Activated T-helper 1 cell treated with anti-CD3 and anti-CD28 coated beads, Interleukin-12 subunit alpha, Interleukin-12 subunit beta, Interleukin-2, Interleukin-4 antibody, amounts not matched to agents 30 ng/mL and 10 ng/mL and 1 ng/mL, durations not matched to agents 14 hours and 24 hours and 36 hours (primary cell): Measurements from ENCODE around the gene THSD7A. TPM values are rescaled to one million over a fixed set of nuclear protein-coding genes. Genes with fewer than 3 reads are reported as not detected.

Experiments used
- DNase-seq: peaks from one replicate; pipeline ENCODE4 v3.0.0; 2021; ENCODE audit warnings: low spot score
- H3K27ac Mint-ChIP-seq: one replicate; pipeline ENCODE4 v1.8.0; 2021; ENCODE audit warnings: mild to moderate bottlenecking, mixed read lengths
- H3K27me3 Mint-ChIP-seq: one replicate; pipeline ENCODE4 v1.8.0; 2022; ENCODE audit warnings: mild to moderate bottlenecking, moderate library complexity, mixed read lengths; ENCODE audit not compliant: insufficient read depth
- H3K36me3 Mint-ChIP-seq: one replicate; pipeline ENCODE4 v1.8.0; 2021; ENCODE audit warnings: low read depth, mixed read lengths
- H3K4me1 Mint-ChIP-seq: one replicate; pipeline ENCODE4 v1.8.0; 2021; ENCODE audit warnings: low read depth, mixed read lengths
- H3K4me3 Mint-ChIP-seq: one replicate; pipeline ENCODE4 v1.8.0; 2021; ENCODE audit warnings: mild to moderate bottlenecking, moderate library complexity, mixed read lengths
- H3K9me3 Mint-ChIP-seq: one replicate; pipeline ENCODE4 v1.8.0; 2021; ENCODE audit warnings: mixed read lengths
- intact Hi-C: fragments of 100-400 bp; cut with micrococcal nuclease; formaldehyde crosslinking; loops from one replicate; pipeline ENCODE4 v1.15.1; 2024
- total RNA-seq: library from RNA; stranded (reverse); gene quantifications from 2 replicates; pipeline ENCODE4 v1.2.3, GENCODE V29; 2022

Gene THSD7A
- total RNA-seq, 1 donor from 2014 or later: not detected

GRCh38 chr7:11373546-11374142, 458.4 kb downstream of the THSD7A start:
- H3K27ac Mint-ChIP-seq: no peak overlapping the region
- no peaks in the 10 kb centered on the region for H3K36me3 Mint-ChIP-seq
- intact Hi-C loops: no loop called here
- no peaks in the 10 kb centered on the region for H3K27me3 Mint-ChIP-seq
- DNase-seq: no peak
- H3K4me1 Mint-ChIP-seq: no peaks in the 10 kb centered on the region
- no peak overlapping the region for H3K4me3 Mint-ChIP-seq
- H3K9me3 Mint-ChIP-seq: no peaks in the 10 kb centered on the region

GRCh38 chr7:11369696-11370095, 462.3 kb downstream of the THSD7A start:
- Mint-ChIP-seq H3K4me1 (no peaks in the 10 kb centered on the region), H3K36me3 (no peaks in the 10 kb centered on the region), H3K27ac (no peak overlapping the region), H3K9me3 (no peaks in the 10 kb centered on the region), H3K27me3 (no peaks in the 10 kb centered on the region), H3K4me3 (no peak overlapping the region)
- intact Hi-C loops: no loop called here
- DNase-seq: no peak

GRCh38 chr7:11366118-11366517, 465.9 kb downstream of the THSD7A start:
- H3K27me3 Mint-ChIP-seq: no peaks in the 10 kb centered on the region
- intact Hi-C loops: no loop called here

GRCh38 chr7:11358637-11359036, 473.4 kb downstream of the THSD7A start:
- no peaks in the 10 kb centered on the region for H3K27me3 Mint-ChIP-seq
- no peak overlapping the region for H3K4me3 Mint-ChIP-seq

More at GRCh38 chr7:11366118-11366517, 465.9 kb downstream of the THSD7A start:
- Mint-ChIP-seq H3K27ac (no peak overlapping the region), H3K9me3 (no peaks in the 10 kb centered on the region), H3K4me1 (no peaks in the 10 kb centered on the region), H3K4me3 (no peak overlapping the region), H3K36me3 (no peaks in the 10 kb centered on the region)
- DNase-seq: no peak

GRCh38 chr7:11355399-11356005, 476.5 kb downstream of the THSD7A start:
- DNase-seq: no peak
- intact Hi-C loops: loop anchor here (5.0 kb wide), 1 partner anchor 38 kb away; no protein-coding TSS in a partner anchor

More at GRCh38 chr7:11358637-11359036, 473.4 kb downstream of the THSD7A start:
- Mint-ChIP-seq H3K9me3 (no peaks in the 10 kb centered on the region), H3K36me3 (no peaks in the 10 kb centered on the region), H3K4me1 (no peaks in the 10 kb centered on the region), H3K27ac (no peak overlapping the region)
- no peak for DNase-seq
- intact Hi-C loops: loop anchor here (5.0 kb wide), 1 partner anchor 41 kb away; no protein-coding TSS in a partner anchor

GRCh38 chr7:11346302-11346701, 485.7 kb downstream of the THSD7A start:
- no peak overlapping the region for H3K4me3 Mint-ChIP-seq
- H3K27me3 Mint-ChIP-seq: peaks cover 2% of the 10 kb centered on the region
- no peaks in the 10 kb centered on the region for H3K9me3 Mint-ChIP-seq
- no peaks in the 10 kb centered on the region for H3K36me3 Mint-ChIP-seq
- intact Hi-C loops: loop anchor here (10.0 kb wide), 1 partner anchor 412 kb away; no protein-coding TSS in a partner anchor
- DNase-seq: no peak
- H3K27ac Mint-ChIP-seq: no peak overlapping the region
- H3K4me1 Mint-ChIP-seq: no peaks in the 10 kb centered on the region

More at GRCh38 chr7:11355399-11356005, 476.5 kb downstream of the THSD7A start:
- Mint-ChIP-seq H3K9me3 (no peaks in the 10 kb centered on the region), H3K27me3 (no peaks in the 10 kb centered on the region), H3K36me3 (no peaks in the 10 kb centered on the region), H3K27ac (no peak overlapping the region), H3K4me1 (no peaks in the 10 kb centered on the region), H3K4me3 (no peak overlapping the region)

GRCh38 chr7:11345621-11346020, 486.4 kb downstream of the THSD7A start:
- no peak overlapping the region for H3K27ac Mint-ChIP-seq
- H3K9me3 Mint-ChIP-seq: no peaks in the 10 kb centered on the region
- no peaks in the 10 kb centered on the region for H3K36me3 Mint-ChIP-seq
- intact Hi-C loops: loop anchor here (10.0 kb wide), 1 partner anchor 411 kb away; no protein-coding TSS in a partner anchor
- peaks cover 2% of the 10 kb centered on the region for H3K27me3 Mint-ChIP-seq
- no peaks in the 10 kb centered on the region for H3K4me1 Mint-ChIP-seq
- no peak for DNase-seq
- H3K4me3 Mint-ChIP-seq: no peak overlapping the region

- H3K4me1 Mint-ChIP-seq: no peaks in the 10 kb centered on the region
- intact Hi-C loops: loop anchor here (2.0 to 10.0 kb wide), 3 partner anchors 409 to 932 kb away; no protein-coding TSS in a partner anchor
- H3K27ac Mint-ChIP-seq: no peak overlapping the region
- no peak for DNase-seq
- no peak overlapping the region for H3K4me3 Mint-ChIP-seq
- H3K27me3 Mint-ChIP-seq: peaks cover 2% of the 10 kb centered on the region
- no peaks in the 10 kb centered on the region for H3K9me3 Mint-ChIP-seq
- H3K36me3 Mint-ChIP-seq: no peaks in the 10 kb centered on the region
Measured at GRCh38 chr7:11343818-11344413, 488.1 kb downstream of the THSD7A start.

- no peak for DNase-seq
- H3K4me3 Mint-ChIP-seq: no peak overlapping the region
- intact Hi-C loops: loop anchor here (2.0 to 10.0 kb wide), 3 partner anchors 408 to 931 kb away; no protein-coding TSS in a partner anchor
- no peaks in the 10 kb centered on the region for H3K9me3 Mint-ChIP-seq
- no peaks in the 10 kb centered on the region for H3K4me1 Mint-ChIP-seq
- H3K36me3 Mint-ChIP-seq: no peaks in the 10 kb centered on the region
- H3K27ac Mint-ChIP-seq: no peak overlapping the region
- no peaks in the 10 kb centered on the region for H3K27me3 Mint-ChIP-seq
Measured at GRCh38 chr7:11343136-11343535, 488.9 kb downstream of the THSD7A start.

GRCh38 chr7:11341285-11341944, 490.6 kb downstream of the THSD7A start:
- no peaks in the 10 kb centered on the region for H3K4me1 Mint-ChIP-seq
- H3K36me3 Mint-ChIP-seq: no peaks in the 10 kb centered on the region
- no peak overlapping the region for H3K27ac Mint-ChIP-seq
- no peak for DNase-seq
- intact Hi-C loops: loop anchor here (5.0 to 10.0 kb wide), 2 partner anchors 407 to 929 kb away; no protein-coding TSS in a partner anchor
- H3K9me3 Mint-ChIP-seq: no peaks in the 10 kb centered on the region
- H3K4me3 Mint-ChIP-seq: no peak overlapping the region
- no peaks in the 10 kb centered on the region for H3K27me3 Mint-ChIP-seq

- no peaks in the 10 kb centered on the region for H3K9me3 Mint-ChIP-seq
- DNase-seq: no peak
- H3K4me3 Mint-ChIP-seq: no peak overlapping the region
- no peak overlapping the region for H3K27ac Mint-ChIP-seq
- H3K36me3 Mint-ChIP-seq: no peaks in the 10 kb centered on the region
- peaks cover 4% of the 10 kb centered on the region for H3K4me1 Mint-ChIP-seq
- intact Hi-C loops: no loop called here
- no peaks in the 10 kb centered on the region for H3K27me3 Mint-ChIP-seq
Measured at GRCh38 chr7:11336432-11336831, 495.6 kb downstream of the THSD7A start.

- no peak overlapping the region for H3K4me3 Mint-ChIP-seq
- DNase-seq: no peak
- no peak overlapping the region for H3K27ac Mint-ChIP-seq
- H3K36me3 Mint-ChIP-seq: no peaks in the 10 kb centered on the region
- intact Hi-C loops: no loop called here
- H3K4me1 Mint-ChIP-seq: peaks cover 4% of the 10 kb centered on the region
- no peaks in the 10 kb centered on the region for H3K9me3 Mint-ChIP-seq
- no peaks in the 10 kb centered on the region for H3K27me3 Mint-ChIP-seq
Measured at GRCh38 chr7:11335947-11336346, 496.1 kb downstream of the THSD7A start.

- no peak overlapping the region for H3K27ac Mint-ChIP-seq
- DNase-seq: no peak
- H3K4me1 Mint-ChIP-seq: peaks cover 4% of the 10 kb centered on the region
- intact Hi-C loops: no loop called here
- no peak overlapping the region for H3K4me3 Mint-ChIP-seq
- H3K27me3 Mint-ChIP-seq: no peaks in the 10 kb centered on the region
- H3K36me3 Mint-ChIP-seq: no peaks in the 10 kb centered on the region
- H3K9me3 Mint-ChIP-seq: no peaks in the 10 kb centered on the region
Measured at GRCh38 chr7:11332865-11333228, 499.2 kb downstream of the THSD7A start.
